ENCODE measurements around the gene CAMK2N1. TPM values are rescaled to one million over a fixed set of nuclear protein-coding genes. Genes with fewer than 3 reads are reported as not detected.

Gene CAMK2N1
- total RNA-seq, 3 donors from 2014 or later, result 5.6 to 26.9 (median 17.0) TPM

DNA sequence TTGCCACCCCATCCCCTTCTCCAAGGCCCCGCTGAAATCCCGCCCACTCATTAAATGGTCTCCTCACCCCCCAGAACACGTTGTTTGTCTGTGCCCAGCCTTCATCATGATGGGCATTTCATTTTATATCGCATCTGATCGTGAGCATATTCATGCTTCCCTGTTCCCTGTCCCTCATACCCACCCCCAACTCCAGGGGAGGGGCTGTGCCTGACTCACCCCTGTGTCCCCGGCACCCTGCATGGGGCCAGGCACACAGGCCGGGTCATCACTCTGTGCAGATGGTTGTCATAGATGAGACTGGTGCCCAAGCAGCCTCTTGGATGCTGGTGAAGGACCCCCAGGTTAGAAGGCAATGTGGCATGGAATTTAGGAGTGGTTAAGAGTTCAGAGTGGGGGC, 11.0 kb downstream of the CAMK2N1 start:
- TF ChIP-seq POLR2AphosphoS5 (IDR thresholded peaks at IDR 0.05) (no peak), POLR2A (IDR thresholded peaks at IDR 0.05) (no peak)
- TF ChIP-seq, protein P1, sequence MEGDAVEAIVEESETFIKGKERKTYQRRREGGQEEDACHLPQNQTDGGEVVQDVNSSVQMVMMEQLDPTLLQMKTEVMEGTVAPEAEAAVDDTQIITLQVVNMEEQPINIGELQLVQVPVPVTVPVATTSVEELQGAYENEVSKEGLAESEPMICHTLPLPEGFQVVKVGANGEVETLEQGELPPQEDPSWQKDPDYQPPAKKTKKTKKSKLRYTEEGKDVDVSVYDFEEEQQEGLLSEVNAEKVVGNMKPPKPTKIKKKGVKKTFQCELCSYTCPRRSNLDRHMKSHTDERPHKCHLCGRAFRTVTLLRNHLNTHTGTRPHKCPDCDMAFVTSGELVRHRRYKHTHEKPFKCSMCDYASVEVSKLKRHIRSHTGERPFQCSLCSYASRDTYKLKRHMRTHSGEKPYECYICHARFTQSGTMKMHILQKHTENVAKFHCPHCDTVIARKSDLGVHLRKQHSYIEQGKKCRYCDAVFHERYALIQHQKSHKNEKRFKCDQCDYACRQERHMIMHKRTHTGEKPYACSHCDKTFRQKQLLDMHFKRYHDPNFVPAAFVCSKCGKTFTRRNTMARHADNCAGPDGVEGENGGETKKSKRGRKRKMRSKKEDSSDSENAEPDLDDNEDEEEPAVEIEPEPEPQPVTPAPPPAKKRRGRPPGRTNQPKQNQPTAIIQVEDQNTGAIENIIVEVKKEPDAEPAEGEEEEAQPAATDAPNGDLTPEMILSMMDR (IDR thresholded peaks at IDR 0.05), result no peak
- Histone ChIP-seq H3K4me1 (peaks cover 9 to 20% of the 10 kb centered on the region in 2 donors), H3K27ac (no peak overlapping the region), H3K4me3 (no peak overlapping the region), H3K9me3 (no peaks in the 10 kb centered on the region), H3K36me3 (no peaks in the 10 kb centered on the region), H3K27me3 (no peaks in the 10 kb centered on the region)
- intact Hi-C loops (cut with DNase I; ENCODE audit: low total_unique reads), result loop anchor here (5.0 kb wide), 1 partner anchor 1228 kb away; no protein-coding TSS in a partner anchor
- no peak for DNase-seq (ENCODE audit: low spot score in 2 of 2)

DNA sequence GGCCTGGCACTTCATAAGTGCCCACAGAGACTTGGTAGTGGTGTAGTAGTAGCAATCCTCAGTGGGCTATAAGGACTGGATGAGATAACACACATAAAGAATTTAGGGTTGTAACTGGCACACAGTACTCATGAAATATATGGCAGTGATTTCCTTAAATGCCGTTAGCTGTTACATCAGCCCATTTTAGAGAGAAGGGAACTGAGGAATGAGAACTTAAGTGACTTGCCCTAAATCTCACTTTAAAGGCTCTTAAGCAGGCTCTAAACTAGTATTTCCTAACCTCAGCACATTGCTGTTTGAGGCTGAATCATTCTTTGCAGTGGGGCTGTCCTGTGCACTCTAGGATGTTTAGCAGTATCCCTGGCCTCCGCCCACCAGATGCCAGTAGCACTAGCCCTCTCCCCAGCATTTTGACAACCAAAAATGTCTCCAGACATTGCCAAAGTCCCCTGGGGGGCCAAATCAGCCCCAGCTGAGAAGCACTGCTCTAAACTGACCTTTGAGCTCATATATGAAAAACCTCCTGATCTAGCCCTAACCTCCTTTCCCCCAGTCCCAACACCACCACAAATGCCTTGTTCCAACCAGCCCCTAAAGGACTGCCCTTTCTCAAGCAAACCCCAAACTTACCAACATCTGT, 11.6 kb downstream of the CAMK2N1 start:
- H3K9me3 ChIP-seq, result no peaks in the 10 kb centered on the region
- peak overlapping the region in 1 of 2 donors; percentile 19 for H3K27ac ChIP-seq
- TF ChIP-seq POLR2AphosphoS5 (IDR thresholded peaks at IDR 0.05), result no peak
- no peak for TF ChIP-seq POLR2A (IDR thresholded peaks at IDR 0.05)
- TF ChIP-seq, protein P1 (IDR thresholded peaks at IDR 0.05), result no peak
- H3K4me3 ChIP-seq, result no peak overlapping the region
- no peak for DNase-seq (ENCODE audit: low spot score in 2 of 2)
- H3K36me3 ChIP-seq, result no peaks in the 10 kb centered on the region
- no peaks in the 10 kb centered on the region for H3K27me3 ChIP-seq
- peaks cover 9 to 20% of the 10 kb centered on the region in 2 donors for H3K4me1 ChIP-seq
- intact Hi-C loops (cut with DNase I; ENCODE audit: low total_unique reads), result no loop called here

DNA sequence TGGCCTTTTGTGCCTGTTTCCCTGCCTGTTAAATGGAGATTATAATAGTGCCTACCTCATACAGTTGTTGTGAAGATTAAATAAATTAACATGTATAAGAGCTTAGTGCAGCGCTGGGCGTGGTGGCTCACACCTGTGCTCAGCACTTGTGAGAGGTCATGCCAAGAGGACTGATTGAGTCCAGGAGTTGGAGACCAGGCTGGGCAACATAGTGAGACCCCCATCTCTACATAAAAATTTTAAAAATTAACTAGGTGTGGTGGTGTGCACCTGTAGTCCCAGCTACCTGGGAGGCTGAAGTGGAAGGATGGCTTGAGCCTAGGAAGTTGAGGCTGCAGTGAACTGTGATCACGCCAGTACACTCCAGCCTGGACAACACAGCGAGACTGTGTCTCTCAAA, 12.1 kb downstream of the CAMK2N1 start:
- Histone ChIP-seq H3K27ac (no peak overlapping the region), H3K27me3 (no peaks in the 10 kb centered on the region), H3K36me3 (no peaks in the 10 kb centered on the region), H3K4me1 (peaks cover 9 to 20% of the 10 kb centered on the region in 2 donors), H3K4me3 (no peak overlapping the region), H3K9me3 (no peaks in the 10 kb centered on the region)
- intact Hi-C loops (cut with DNase I; ENCODE audit: low total_unique reads), result no loop called here
- TF ChIP-seq, protein P1 (IDR thresholded peaks at IDR 0.05), result no peak
- TF ChIP-seq POLR2AphosphoS5 (IDR thresholded peaks at IDR 0.05), result no peak
- no peak for TF ChIP-seq POLR2A (IDR thresholded peaks at IDR 0.05)
- no peak for DNase-seq (ENCODE audit: low spot score in 2 of 2)

DNA sequence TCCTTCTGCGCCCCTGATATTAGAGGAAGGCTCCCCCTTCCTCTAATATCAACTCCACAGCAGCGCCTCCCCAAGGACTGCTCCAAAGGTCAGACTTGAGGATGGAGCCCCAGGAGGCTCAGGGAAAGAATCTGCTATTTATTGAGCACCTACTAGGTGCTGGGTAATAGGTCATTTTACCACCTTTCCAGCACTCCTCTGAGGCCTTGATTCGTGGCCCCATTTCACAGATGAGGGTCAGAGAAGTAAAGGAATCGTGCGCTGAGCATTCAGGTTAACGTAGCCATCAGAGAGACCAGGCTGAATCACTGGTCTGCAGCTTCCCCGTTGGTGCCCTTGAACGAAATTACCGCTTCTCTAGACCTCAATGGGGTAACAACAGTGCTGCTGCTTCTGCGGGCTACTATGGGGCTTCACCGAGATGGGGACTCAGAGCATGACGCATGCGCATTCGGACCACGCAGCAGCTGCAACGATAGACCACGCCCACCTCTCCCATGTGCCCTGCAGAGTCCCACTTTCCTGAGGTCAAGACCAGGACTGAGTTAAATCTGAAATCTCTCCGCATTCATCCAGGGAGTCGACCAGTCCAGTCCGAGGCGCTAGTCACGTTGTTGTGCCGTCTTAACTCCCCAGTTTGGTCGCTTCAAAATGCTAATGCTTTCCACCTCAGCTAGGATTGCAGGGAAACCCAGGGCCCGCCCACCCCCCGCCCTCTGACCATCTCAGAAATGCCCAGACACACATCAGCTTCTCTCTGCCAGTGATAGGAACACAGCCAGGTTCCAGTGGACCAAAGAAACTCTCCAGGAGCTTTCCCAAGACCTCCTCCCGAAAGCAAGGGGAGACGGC, 12.9 kb downstream of the CAMK2N1 start:
- H3K4me1 ChIP-seq, result peaks cover 8 to 15% of the 10 kb centered on the region in 2 donors
- TF ChIP-seq POLR2A (IDR thresholded peaks at IDR 0.05), result no peak
- TF ChIP-seq, protein P1 (IDR thresholded peaks at IDR 0.05), result no peak
- TF ChIP-seq POLR2AphosphoS5 (IDR thresholded peaks at IDR 0.05), result no peak
- H3K27ac ChIP-seq, result no peak overlapping the region
- H3K36me3 ChIP-seq, result no peaks in the 10 kb centered on the region
- no peak for DNase-seq (ENCODE audit: low spot score in 2 of 2)
- no peaks in the 10 kb centered on the region for H3K27me3 ChIP-seq
- no peak overlapping the region for H3K4me3 ChIP-seq
- intact Hi-C loops (cut with DNase I; ENCODE audit: low total_unique reads), result no loop called here
- H3K9me3 ChIP-seq, result no peaks in the 10 kb centered on the region

DNA sequence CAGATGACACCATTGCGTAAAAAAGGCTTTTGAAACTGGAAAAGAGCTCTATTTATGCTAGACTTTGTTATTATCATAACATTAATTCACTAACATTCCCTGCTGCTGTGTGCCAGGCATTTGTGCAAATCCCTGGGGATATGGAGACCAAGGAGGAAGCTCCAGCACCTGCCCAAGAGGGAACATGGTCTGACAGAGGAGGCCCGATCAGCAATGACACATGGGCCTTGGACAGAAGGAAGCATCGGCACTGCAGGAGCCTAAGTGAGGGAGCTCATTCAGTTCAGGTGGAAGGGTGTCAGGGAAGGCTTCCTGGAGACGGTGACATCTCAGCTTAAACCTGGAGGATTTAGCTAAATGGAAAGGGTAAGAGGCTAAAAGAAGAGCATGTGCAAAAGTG, 13.9 kb downstream of the CAMK2N1 start:
- Histone ChIP-seq H3K4me3 (no peak overlapping the region), H3K4me1 (peaks cover under 1 to 9% of the 10 kb centered on the region in 2 donors), H3K27me3 (no peaks in the 10 kb centered on the region), H3K9me3 (no peaks in the 10 kb centered on the region), H3K27ac (no peak overlapping the region), H3K36me3 (no peaks in the 10 kb centered on the region)
- intact Hi-C loops (cut with DNase I; ENCODE audit: low total_unique reads), result no loop called here
- DNase-seq (ENCODE audit: low spot score in 2 of 2), result no peak
- TF ChIP-seq, protein P1 (IDR thresholded peaks at IDR 0.05), result no peak
- no peak for TF ChIP-seq POLR2AphosphoS5 (IDR thresholded peaks at IDR 0.05)
- no peak for TF ChIP-seq POLR2A (IDR thresholded peaks at IDR 0.05)
